SW 1271 (cell line): Measurements from ENCODE around the gene KRT7.
"Not testable (repeated sequence)": the region's sequence is repeated elsewhere in the genome, so short reads cannot be mapped to it uniquely, and the experiment has no call there.

Experiments
- DNase-seq, 2 experiments: peaks; one replicate each; lab custom pipeline; 2025; lab: John Stamatoyannopoulos, UW

Gene KRT7

GRCh38 chr12:52278575-52279421 lies 45.8 kb downstream of the KRT7 start:
- peak; percentile 38 to 57 for DNase-seq

GRCh38 chr12:52279422-52280318 lies 46.6 kb downstream of the KRT7 start:
- no peak for DNase-seq

DNA sequence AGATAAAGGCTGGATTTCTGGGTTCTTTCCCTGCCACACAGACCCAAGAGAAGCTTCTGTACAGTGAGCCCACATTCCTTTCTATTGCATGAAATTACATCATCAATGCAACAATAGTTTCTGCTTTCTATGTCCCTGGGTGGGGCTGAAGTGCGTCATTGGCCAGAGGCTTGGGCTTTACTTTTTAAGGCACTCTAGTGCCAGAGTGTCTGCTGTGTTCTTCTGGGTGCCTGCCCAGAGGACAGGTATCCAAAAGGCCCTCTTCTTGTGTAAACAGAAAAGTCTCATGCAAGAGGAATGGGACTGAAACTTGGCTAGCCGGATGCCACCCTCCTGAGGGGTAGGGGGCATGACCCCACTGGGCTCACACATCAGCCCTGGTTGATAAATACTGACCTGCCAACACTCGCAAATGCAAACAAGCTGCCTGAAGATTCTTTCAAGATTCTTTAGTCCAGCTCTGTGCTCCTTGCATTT lies 47.3 kb downstream of the KRT7 start:
- peak; percentile 88 to 91 for DNase-seq

GRCh38 chr12:52280796-52281560 lies 47.9 kb downstream of the KRT7 start:
- peak; percentile 82 to 85 for DNase-seq

DNA sequence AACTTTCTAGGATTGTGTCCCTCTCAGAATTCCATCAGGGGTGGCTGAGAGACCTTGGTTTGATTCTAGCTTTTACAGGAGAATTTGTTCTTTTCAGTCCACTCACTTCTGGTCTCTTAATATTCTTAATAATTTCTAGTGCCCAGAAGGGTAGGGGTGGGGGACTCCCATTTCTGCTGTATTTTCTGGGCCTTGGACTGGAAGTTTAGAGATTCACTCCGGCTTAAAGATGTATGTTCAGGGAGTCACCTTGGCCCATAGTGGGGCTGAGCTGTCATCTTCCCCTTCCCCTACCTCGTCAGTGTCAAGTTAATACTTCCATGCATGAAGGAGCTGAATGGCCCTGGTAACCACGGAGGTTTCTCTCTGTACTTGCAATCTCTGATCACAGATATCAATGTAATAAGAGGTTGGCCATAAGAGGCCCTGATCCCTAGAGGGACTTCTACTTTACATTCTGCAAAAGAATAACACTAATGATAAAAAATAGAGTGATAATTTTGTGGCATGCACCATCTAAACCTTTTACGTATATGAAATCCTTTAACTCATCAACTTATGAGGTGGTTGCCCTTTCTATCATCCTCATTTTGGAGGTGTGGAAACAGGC lies 51.6 kb downstream of the KRT7 start:
- DNase-seq = no peak

DNA sequence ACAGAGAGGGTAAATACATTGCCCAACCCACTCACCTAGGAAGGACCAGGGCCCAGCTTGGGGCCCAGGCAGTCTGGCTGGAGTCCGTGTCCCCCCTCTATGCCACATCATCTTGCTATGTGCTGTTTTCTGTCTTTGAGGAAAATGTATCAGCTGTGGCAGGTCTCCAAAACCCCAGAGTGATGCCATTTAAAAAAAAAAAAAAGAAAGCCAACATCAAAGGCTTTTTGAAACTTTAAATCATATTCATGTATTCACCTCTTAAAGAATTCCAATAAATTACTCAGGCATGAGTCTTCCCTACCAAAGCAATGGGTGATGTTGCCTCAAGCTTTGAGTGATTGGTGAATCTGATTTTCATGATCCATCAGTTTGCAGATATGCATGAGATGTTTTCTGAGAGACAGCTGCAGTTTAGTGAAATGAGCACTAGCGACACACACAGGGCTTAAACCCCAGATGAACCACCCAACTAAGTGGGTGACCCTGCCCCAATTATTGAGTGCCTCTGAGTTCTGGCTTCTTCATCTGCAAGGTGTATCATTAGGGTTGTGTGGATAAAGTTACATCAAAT lies 52.2 kb downstream of the KRT7 start:
- DNase-seq = peak; percentile 19 to 21

- no peak for DNase-seq
Observed at GRCh38 chr12:52285851-52286530, 52.9 kb downstream of the KRT7 start.

DNA sequence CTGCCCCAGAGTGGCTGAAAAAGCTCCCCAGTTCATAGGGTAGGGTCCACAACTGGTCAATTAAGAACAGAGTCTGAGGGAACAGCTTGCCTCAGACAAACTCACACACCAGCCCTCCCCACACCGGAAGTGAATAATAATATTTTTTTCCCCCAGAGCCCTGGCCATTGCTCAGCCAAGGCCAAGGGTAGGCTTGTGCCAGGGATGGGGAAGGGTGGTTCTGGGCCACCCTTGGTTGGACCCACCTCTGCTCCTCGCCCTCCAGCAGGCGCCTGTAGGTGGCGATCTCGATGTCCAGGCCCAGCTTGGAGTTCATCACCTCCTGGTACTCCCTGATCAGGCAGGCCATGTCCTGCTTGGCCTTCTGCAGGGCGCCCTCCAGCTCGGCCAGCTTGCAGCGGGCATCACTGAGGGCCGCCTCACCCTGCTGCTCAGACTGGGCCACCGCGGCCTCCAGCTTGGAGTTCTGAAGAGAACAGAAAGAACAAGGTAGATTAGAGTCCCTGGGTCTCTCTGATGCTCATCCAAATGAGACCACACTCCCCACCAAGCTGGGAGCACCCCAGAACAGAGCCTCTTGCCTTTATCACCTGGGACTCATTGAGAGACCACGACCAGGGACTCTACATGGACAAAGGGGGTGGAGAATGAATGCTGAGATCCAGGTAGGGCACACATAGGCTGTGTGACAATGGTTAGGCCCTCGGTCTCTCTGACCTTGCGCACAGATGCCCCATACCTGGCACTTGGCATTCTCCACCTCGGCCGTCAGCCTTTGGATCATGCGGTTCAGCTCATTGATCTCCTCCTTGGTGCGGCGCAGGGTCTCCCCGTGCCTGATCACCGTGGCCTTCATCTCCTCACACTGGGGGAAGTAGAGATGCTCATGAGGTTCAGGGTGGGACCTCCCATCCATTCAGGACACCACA lies 54.1 kb downstream of the KRT7 start:
- DNase-seq = not testable (repeated sequence)

DNA sequence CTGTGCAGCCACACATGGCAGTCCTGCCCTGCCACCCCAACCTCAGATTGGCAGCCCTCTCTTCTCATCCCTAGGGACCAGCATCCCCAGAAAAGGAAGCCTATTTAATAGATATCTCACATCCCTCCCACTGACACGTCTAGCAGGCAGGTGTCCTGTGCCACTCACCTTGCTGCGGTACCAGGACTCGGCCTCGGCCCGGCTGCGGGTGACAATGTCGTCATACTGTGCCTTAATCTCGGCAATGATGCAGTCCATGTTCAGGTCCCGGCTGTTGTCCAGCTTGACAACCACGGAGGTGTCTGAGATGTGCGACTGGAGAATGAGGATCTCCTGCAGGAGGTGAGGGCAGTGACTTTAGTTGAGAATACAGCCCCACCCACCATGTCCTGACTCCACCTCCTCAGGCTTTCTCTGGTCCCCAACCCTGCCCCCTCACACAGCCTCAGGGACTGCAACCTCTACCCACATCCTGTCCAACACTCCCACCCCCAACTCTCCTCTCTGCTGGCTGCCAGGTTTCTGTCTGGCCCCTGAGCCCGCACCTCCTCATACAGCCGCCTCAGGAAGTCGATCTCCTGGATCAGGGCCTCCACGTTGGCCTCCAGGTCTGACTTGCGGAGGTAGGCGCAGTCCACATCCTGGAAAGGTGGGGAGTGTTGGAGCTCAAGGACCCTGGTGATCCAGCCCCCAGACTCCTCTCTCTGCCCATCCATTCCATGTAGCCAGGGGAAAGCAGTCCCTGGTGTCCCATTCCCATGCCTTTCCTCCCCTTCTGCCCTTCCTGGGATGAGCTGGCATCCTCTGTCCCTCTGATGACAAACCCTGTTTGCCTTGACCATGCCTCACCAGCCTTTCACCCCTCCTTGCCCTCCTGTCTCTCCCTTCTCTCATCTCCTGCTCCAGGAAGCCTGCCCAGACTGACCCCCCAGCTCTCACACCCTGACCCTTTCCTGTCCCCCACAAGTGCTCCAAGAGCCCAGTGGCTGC lies 55.1 kb downstream of the KRT7 start:
- not testable (repeated sequence) for DNase-seq

- DNase-seq = not testable (repeated sequence)
Observed at GRCh38 chr12:52290483-52291134, 57.6 kb downstream of the KRT7 start.

DNA sequence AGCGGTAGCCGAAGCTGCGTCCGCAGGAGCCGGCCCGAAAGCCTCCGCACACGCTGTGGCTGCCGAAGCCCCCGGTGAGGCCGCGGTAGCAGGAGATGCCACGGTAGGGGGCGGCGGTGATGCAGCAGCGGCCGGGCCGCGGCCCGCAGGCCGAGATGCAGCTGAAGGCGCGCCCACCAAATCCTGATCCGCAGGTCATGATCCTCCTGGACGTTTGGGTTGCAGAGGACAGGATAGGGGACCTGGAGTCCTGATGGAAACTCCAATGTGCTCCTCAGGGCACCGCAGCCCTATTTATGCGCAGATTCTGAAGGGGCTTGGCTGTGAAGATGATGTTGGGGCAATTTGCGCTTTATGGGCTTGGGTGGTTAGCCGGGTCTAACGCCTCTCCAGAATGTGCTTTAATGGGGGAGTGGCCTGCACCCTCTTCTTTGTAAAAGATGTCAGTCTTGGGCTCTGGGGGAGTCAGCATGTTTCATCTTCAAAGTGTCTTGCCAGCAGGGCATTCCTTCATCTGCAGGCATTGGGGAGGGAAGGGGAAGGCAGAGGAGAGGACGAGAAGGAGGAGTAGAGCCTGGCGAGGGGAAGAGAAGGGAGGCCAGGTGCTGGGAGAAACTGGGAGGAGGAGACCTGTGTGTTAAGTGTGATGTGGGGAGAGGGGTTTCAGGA lies 58.4 kb downstream of the KRT7 start, which contains the start of gene KRT81:
Gene KRT81 (minus strand): TSS at position 268 of the 669 bp plus-strand sequence. CDS start 69 bp downstream, at position 199.
- DNase-seq = no peak

- DNase-seq = no peak
Observed at GRCh38 chr12:52293926-52294325, 60.9 kb downstream of the KRT7 start.

DNA sequence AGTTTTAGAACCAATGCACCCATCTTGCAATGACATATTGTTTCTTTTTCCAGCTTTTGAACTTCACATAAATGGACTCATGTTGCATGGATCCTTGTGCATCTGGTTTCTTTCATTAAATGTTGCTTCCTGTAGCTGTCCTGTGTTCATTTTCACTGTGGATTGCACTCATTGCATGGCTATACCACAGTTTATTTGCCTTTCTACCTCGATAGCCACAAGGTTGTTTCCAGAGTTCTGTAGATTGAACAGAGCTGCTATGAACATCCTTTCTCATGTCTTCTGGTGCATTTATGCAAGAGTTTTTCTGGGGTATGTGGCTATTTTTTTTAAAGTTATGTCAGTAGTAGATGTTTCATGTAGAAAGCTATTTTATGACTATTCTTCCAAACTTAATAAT lies 61.8 kb downstream of the KRT7 start:
- DNase-seq = no peak

DNA sequence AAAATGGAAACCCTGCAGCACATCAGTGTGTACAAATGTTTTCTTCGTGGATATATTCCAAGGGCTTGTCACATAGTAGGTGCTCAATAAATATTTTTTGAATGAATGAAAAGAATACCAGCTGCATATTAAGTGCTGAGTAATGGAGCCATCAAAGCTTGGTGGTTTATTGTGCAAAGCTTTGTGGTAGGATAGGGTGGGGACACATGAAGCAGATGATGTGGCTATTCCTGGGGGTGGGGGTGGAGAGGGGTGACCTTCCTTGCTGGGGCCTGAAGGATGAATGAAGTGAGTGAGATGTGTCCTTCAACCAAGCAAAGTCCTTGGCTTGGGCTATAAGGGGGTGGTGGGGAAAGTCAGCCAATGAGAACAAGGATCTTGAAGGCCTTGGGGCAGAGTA lies 62.6 kb downstream of the KRT7 start:
- DNase-seq = no peak

GRCh38 chr12:52296572-52297215 lies 63.7 kb downstream of the KRT7 start:
- DNase-seq = no peak
